ENCODE measurements around the gene TBC1D9B.

TBC1D9B gene

DNA sequence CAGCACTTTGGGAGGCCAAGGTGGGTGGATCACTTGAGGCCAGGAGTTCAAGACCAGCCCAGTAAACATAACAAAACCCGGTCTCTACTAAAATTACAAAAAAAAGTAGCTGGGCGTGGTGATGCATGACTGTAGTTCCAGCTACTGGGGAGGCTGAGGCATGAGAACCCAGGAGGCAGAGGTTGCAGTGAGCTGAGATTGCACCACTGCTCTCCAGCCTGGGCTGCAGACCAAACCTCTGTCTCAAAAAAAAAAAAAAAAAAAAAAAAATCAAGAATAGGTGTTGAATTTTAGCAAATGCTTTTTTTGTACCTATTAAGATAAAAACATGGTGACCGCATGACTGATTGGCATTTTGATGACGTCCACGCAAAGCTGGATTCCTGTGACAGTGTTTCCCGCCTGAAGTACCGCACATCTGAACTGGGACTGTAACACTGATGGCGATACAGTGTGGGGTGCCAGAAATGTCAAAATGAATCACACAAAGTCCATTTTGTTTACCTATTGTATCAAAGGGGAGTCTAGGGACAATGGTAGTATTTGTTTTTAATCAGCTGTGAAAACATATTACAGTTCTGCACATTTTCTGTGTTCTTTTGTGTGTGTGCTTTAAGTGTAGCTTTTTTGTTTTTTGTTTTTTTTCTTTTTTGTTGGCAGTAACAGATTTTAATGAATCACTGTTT, 23.2 kb upstream of the TBC1D9B start:
- no peak overlapping the region for H3K4me3 ChIP-seq (ENCODE audit: low read depth, low read length)
- TF ChIP-seq, protein P1, sequence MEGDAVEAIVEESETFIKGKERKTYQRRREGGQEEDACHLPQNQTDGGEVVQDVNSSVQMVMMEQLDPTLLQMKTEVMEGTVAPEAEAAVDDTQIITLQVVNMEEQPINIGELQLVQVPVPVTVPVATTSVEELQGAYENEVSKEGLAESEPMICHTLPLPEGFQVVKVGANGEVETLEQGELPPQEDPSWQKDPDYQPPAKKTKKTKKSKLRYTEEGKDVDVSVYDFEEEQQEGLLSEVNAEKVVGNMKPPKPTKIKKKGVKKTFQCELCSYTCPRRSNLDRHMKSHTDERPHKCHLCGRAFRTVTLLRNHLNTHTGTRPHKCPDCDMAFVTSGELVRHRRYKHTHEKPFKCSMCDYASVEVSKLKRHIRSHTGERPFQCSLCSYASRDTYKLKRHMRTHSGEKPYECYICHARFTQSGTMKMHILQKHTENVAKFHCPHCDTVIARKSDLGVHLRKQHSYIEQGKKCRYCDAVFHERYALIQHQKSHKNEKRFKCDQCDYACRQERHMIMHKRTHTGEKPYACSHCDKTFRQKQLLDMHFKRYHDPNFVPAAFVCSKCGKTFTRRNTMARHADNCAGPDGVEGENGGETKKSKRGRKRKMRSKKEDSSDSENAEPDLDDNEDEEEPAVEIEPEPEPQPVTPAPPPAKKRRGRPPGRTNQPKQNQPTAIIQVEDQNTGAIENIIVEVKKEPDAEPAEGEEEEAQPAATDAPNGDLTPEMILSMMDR (IDR thresholded peaks at IDR 0.05; ENCODE audit: borderline replicate concordance, insufficient read depth, low read depth, low read length), result no peak

DNA sequence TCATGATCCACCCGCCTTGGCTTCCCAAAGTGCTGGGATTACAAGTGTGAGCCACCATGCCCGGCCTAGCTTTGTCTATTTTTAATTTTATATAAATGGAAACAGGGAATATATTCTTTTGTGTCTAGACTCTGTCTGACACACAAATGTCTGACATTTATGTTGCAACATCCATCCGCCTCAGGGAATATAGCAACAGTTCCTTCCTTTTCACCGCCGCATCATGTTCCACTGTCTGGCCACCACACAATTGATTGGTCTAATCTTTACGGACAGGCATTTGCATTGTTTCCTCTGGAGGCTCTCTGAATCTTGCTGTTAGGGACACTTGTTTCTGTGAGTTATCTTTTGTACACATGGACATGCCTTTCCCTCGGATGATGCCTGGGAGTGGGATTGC, 20.1 kb upstream of the TBC1D9B start:
- TF ChIP-seq, protein P1 (IDR thresholded peaks at IDR 0.05; ENCODE audit: borderline replicate concordance, insufficient read depth, low read depth, low read length), result no peak
- H3K4me3 ChIP-seq (ENCODE audit: low read depth, low read length), result no peak overlapping the region

DNA sequence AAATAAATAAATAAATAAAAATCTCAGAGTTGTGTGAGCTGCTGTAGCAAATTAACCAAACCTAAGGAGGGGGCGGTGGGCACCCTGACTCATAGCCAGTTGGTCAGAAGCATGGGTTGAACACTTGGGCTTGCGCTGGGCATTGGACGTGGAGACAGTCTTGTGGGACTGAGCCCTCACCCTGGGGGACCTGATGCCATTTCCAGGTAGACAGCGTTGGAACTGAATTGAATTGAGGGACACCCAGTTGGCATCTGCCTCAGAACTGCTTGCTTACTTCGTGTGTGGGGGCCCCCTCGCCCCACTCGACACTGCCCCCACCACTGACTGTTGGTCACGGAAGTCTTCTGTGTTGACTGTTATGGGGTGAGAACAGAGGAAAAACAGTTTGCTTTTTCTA, 19.0 kb upstream of the TBC1D9B start:
- TF ChIP-seq, protein P1 (IDR thresholded peaks at IDR 0.05; ENCODE audit: borderline replicate concordance, insufficient read depth, low read depth, low read length), result no peak

DNA sequence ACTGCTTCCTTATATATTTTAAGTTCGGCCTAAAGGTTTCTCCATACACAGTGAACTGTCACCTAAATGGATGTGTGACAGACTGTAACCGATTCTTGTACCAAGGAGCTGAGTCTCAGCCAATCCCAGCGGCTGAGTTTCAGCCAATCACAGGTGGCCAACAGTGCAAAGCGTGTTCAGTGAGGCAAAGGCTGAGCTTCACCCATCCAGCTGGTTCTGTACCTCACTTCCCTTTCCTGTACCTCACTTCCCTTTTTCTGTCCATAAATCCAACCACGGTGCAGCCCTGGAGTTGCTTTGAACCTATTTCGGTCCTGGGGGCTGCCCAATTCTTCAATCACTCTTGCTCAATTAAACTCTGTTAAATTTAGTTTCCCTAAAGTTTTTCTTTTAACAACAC, 15.7 kb upstream of the TBC1D9B start:
- no peak overlapping the region for H3K4me3 ChIP-seq (ENCODE audit: low read depth, low read length)
- TF ChIP-seq, protein P1 (IDR thresholded peaks at IDR 0.05; ENCODE audit: borderline replicate concordance, insufficient read depth, low read depth, low read length), result no peak

More for the DNA sequence above, 19.0 kb upstream of the TBC1D9B start:
- H3K4me3 ChIP-seq (ENCODE audit: low read depth, low read length), result no peak overlapping the region

DNA sequence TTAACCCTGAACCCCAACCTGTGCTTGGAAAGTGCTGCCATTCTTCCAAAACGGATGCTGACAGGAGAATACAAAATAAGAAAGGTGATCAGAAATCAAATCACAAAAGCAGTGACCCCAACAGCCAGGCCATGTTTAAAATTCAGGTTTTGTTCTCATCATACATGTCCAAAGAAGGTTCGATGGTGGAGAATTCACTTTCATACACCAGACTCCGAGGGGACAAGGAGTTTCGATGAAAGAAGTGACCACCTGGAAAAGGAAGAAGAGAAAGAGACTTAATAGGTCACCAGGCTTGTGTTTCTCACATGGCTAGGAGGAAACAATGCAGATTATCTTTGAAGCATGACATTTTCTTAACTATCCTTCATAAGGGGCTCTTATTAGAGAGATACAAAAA, 12.5 kb upstream of the TBC1D9B start:
- TF ChIP-seq, protein P1 (IDR thresholded peaks at IDR 0.05; ENCODE audit: borderline replicate concordance, insufficient read depth, low read depth, low read length), result no peak
- H3K4me3 ChIP-seq (ENCODE audit: low read depth, low read length), result no peak overlapping the region

DNA sequence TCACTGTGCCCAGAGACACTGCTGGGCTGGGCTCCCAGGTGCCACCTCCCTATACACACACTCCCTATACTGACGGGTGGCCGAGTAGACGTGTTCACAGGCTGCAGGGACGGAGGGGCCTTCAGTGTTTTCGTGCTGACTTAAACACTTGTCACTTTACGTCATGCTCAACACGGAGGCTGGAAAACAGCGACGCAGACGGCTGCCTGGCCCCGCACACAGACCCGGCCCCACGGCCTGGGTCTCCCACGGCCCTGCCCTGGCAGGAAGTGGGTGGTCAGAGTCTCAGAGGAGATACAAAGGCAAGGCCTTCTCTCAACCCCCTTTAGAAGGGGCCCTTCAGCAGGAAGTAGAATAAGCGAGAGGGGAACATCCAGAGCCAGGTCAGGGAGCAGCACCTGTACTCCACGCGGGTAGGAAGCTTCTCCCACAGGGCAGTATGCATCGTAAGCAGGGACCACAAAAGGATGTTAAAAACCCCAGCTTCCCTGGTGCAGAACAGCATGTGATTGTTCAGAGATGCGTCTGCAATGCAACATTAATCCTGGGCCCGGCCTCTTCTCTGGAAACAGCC, 11.9 kb upstream of the TBC1D9B start:
- TF ChIP-seq, protein P1 (IDR thresholded peaks at IDR 0.05; ENCODE audit: borderline replicate concordance, insufficient read depth, low read depth, low read length), result no peak
- H3K4me3 ChIP-seq (ENCODE audit: low read depth, low read length), result no peak overlapping the region
